Esophagus muscularis mucosa (tissue), 4 donors: Measurements from ENCODE around the gene LDLRAD3. TPM values are rescaled to one million over a fixed set of nuclear protein-coding genes. Genes with fewer than 3 reads are reported as not detected.

Experiments
- DNase-seq: peaks from one replicate; pipeline ENCODE4 v3.0.0-alpha.2; 2017; ENCODE audit errors: extremely low spot score
- H3K27ac ChIP-seq, 4 donors: fragments of 200-600 bp; sonication (generic); replicated peaks in 1 of 4; 1 replicate in 3 of 4; 2 replicates in 1 of 4; pipeline ENCODE4 v1.5.1; 2016 to 2019; ENCODE audit warnings: mild to moderate bottlenecking in 1 of 4
- H3K27me3 ChIP-seq, 4 donors: fragments of 200-600 bp; sonication (generic); one replicate each; pipeline versions ENCODE4 v1.5.1 to v1.6.0; 2016 to 2019
- H3K36me3 ChIP-seq, 4 donors: fragments of 200-600 bp; sonication (generic); one replicate each; pipeline ENCODE4 v1.5.1; 2016 to 2019
- H3K4me1 ChIP-seq, 4 donors: fragments of 200-600 bp; sonication (generic); one replicate each; pipeline ENCODE4 v1.5.1; 2016 to 2019
- H3K4me3 ChIP-seq, 4 donors: fragments of 200-600 bp; sonication (generic); 1 replicate in 2 of 4; 2 replicates in 2 of 4; pipeline ENCODE4 v1.5.1; 2016 to 2019; ENCODE audit warnings: mild to moderate bottlenecking in 4 of 4, moderate library complexity in 1 of 4
- H3K9me3 ChIP-seq, 4 donors: fragments of 200-600 bp; sonication (generic); 1 replicate in 3 of 4; 2 replicates in 1 of 4; pipeline ENCODE4 v1.5.1; 2016 to 2019
- CTCF ChIP-seq, 3 experiments: fragments of 200-600 bp in 2 of 3; fragments of 450-650 bp in 1 of 3; sonication (generic) in 2 of 3; IDR thresholded peaks; one replicate each; pipeline ENCODE4 v1.5.1; 2017 to 2019; ENCODE audit warnings: antibody characterized with exemption in 3 of 3, mild to moderate bottlenecking in 2 of 3, moderate library complexity in 1 of 3
- EP300 ChIP-seq: sonication (generic); formaldehyde crosslinking; IDR thresholded peaks from one replicate; pipeline ENCODE4 v1.6.1; 2017; ENCODE audit warnings: antibody characterized with exemption
- POLR2A ChIP-seq: fragments of 450-650 bp; IDR thresholded peaks from one replicate; pipeline ENCODE4 v1.6.1; 2017; ENCODE audit warnings: antibody characterized with exemption, moderate library complexity, mild to moderate bottlenecking, low read depth
- POLR2AphosphoS5 ChIP-seq, 2 donors: sonication (generic); formaldehyde crosslinking; IDR thresholded peaks; one replicate each; pipeline ENCODE4 v1.6.1; 2017; ENCODE audit warnings: antibody characterized with exemption in 2 of 2
- WGBS: methylation state at CpG from one replicate; pipeline ENCODE4 v1.1.5; 2018; 5-methylcytosine and 5-hydroxymethylcytosine counted together
- intact Hi-C: fragments of 100-400 bp; cut with DNase I; formaldehyde crosslinking; loops from one replicate; pipeline ENCODE4 v1.15.1; 2023
- total RNA-seq, 4 donors: library from RNA; depleted of rRNA; stranded (reverse); fragments of >200 nt; gene quantifications; one replicate each; pipeline versions ENCODE4 v1.1.0 to v1.2.1, GENCODE V29; 2016

LDLRAD3 gene
- total RNA-seq, 4 donors from 2014 or later: 6.8 to 8.7 (median 8.2) TPM

DNA sequence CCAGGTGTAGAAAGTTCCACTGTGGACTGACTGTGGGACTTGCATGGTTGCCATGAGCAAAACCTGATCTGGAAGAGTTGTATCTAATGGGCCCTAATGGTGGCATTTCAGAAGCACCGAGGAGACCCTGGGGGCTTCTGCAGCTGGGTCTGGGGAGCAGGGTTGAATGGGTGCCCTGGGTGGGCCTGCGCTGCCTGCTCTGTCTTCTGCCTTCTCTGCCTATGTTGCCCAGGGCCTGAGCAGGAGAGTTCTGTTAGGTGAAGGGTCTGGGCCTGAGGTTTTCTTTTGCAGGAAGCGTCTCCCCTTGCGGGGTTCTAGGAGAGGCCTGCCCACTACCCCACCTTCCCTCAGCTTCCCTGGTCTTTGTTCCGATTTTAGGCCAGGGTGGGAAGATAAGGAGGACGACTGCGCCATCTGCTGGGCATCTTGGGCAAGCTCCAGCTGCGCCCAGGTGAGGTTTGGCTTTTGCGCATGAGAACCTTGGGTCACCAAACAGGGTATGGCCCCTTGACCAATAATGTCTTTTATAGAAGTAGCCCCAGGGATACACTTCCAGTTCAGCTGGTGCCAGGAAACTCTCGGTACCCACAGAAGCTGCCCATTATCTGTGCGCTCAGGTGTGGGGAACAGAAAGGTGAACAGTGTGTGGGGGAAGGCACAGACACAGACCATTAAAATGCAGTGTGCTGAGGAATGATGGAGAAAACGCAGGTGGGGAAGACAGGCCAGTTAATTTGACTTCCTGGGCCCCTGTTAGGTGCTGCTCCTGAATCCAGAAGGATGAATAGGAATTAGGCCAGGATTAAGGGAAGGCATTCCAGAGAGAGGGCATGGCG is 322.1 kb downstream of the LDLRAD3 start:
- no peak overlapping the region for H3K27ac ChIP-seq
- intact Hi-C loops: loop anchor here (2.0 to 10.0 kb wide), 3 partner anchors 221 to 649 kb away; no protein-coding TSS in a partner anchor
- H3K36me3 ChIP-seq: peaks cover 0 to 9% (median 6%) of the 10 kb centered on the region in 4 donors
- WGBS: 46% methylated on average over 9 of the region's 13 CpGs
- H3K27me3 ChIP-seq: peaks cover 0 to 7% (median 0%) of the 10 kb centered on the region in 4 donors
- H3K9me3 ChIP-seq: no peaks in the 10 kb centered on the region
- peak; percentile 70 to 80 (median 75) for TF ChIP-seq CTCF (IDR thresholded peaks at IDR 0.05)
- TF ChIP-seq EP300: no peak
- no peak for TF ChIP-seq POLR2A
- no peak for TF ChIP-seq POLR2AphosphoS5 (IDR thresholded peaks at IDR 0.05)
- peaks cover 0 to 3% (median 0%) of the 10 kb centered on the region in 4 donors for H3K4me1 ChIP-seq
- no peak overlapping the region for H3K4me3 ChIP-seq
- no peak for DNase-seq

DNA sequence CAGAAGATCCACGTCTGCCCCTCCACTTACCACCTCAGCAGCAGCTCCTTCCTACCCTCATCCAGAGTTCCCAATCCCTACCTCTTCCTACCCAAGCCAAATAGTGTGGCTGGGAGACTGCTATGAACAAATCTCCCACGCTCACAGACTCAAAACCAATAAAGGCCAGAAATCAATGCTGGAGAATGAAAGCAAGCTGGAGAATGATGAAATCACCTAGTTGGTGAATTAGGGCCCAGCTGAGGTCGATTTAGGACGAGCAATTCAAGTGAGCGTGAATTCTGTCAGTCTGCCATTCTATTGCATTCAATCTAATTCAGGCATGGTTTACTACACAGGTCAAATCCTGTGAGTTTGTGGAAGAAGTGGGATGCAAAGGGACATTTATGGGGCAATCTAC is 322.9 kb downstream of the LDLRAD3 start:
- no peak overlapping the region for H3K4me3 ChIP-seq
- H3K4me1 ChIP-seq: peaks cover 0 to 3% (median 0%) of the 10 kb centered on the region in 4 donors
- peaks cover 4 to 17% (median 13%) of the 10 kb centered on the region in 4 donors for H3K36me3 ChIP-seq
- WGBS: 52% methylated on average over 5 of the region's 5 CpGs
- H3K27ac ChIP-seq: no peak overlapping the region
- no peak for DNase-seq
- intact Hi-C loops: loop anchor here (2.0 to 10.0 kb wide), 3 partner anchors 222 to 650 kb away; no protein-coding TSS in a partner anchor
- H3K9me3 ChIP-seq: no peaks in the 10 kb centered on the region
- TF ChIP-seq CTCF (IDR thresholded peaks at IDR 0.05) (no peak), POLR2AphosphoS5 (IDR thresholded peaks at IDR 0.05) (no peak), EP300 (no peak), POLR2A (no peak)
- H3K27me3 ChIP-seq: peaks cover 0 to 4% (median 0%) of the 10 kb centered on the region in 4 donors

GRCh38 chr11:36268337-36268985 is 324.6 kb downstream of the LDLRAD3 start:
- Histone ChIP-seq H3K4me1 (peaks cover 0 to 3% (median 0%) of the 10 kb centered on the region in 4 donors), H3K27ac (no peak overlapping the region), H3K27me3 (no peaks in the 10 kb centered on the region), H3K36me3 (peaks cover 19 to 34% (median 30%) of the 10 kb centered on the region in 4 donors), H3K9me3 (peaks cover 0 to 7% (median 0%) of the 10 kb centered on the region in 4 donors), H3K4me3 (no peak overlapping the region)
- 71% methylated on average over 8 of the region's 8 CpGs for WGBS
- no peak for TF ChIP-seq POLR2A
- TF ChIP-seq EP300: no peak
- TF ChIP-seq CTCF (IDR thresholded peaks at IDR 0.05): no peak
- no peak for TF ChIP-seq POLR2AphosphoS5 (IDR thresholded peaks at IDR 0.05)
- DNase-seq: no peak
- intact Hi-C loops: loop anchor here (5.0 to 10.0 kb wide), 2 partner anchors 224 to 446 kb away; no protein-coding TSS in a partner anchor

GRCh38 chr11:36270701-36271100 is 326.8 kb downstream of the LDLRAD3 start:
- H3K27me3 ChIP-seq: no peaks in the 10 kb centered on the region
- H3K4me1 ChIP-seq: peaks cover 0 to 3% (median 0%) of the 10 kb centered on the region in 4 donors
- peaks cover 36 to 56% (median 51%) of the 10 kb centered on the region in 4 donors for H3K36me3 ChIP-seq
- DNase-seq: no peak
- peaks cover 0 to 7% (median 0%) of the 10 kb centered on the region in 4 donors for H3K9me3 ChIP-seq
- 83% methylated on average over 9 of the region's 9 CpGs for WGBS
- no peak overlapping the region for H3K27ac ChIP-seq
- intact Hi-C loops: no loop called here
- TF ChIP-seq EP300: no peak
- no peak for TF ChIP-seq CTCF (IDR thresholded peaks at IDR 0.05)
- TF ChIP-seq POLR2A: no peak
- TF ChIP-seq POLR2AphosphoS5 (IDR thresholded peaks at IDR 0.05): no peak
- no peak overlapping the region for H3K4me3 ChIP-seq
